CD14-positive monocyte (primary cell): ENCODE data around the gene KLF6. TPM values are rescaled to one million over a fixed set of nuclear protein-coding genes. Genes with fewer than 3 reads are reported as not detected.

ENCODE experiments used
- DNase-seq, 3 donors: peaks; one replicate each; pipeline ENCODE4 v3.0.0-alpha.2; 2011 to 2022
- H2AFZ ChIP-seq: 2 replicates; pipeline ENCODE4 v1.6.0; 2012; ENCODE audit warnings: mild to moderate bottlenecking, low read depth, low read length, inconsistent platforms; ENCODE audit not compliant: insufficient read depth, poor library complexity, severe bottlenecking
- H3K27ac ChIP-seq, 2 donors: 1 replicate in 1 of 2; 2 replicates in 1 of 2; pipeline ENCODE4 v1.5.1; 2012 to 2013; ENCODE audit warnings: low read length in 2 of 2, control low read depth in 1 of 2, inconsistent platforms in 1 of 2, low read depth in 1 of 2, mild to moderate bottlenecking in 1 of 2
- H3K27me3 ChIP-seq, 2 donors: one replicate each; pipeline versions ENCODE4 v1.6.0 to v1.6.1; 2011 to 2013; ENCODE audit warnings: low read length in 2 of 2; ENCODE audit not compliant: control insufficient read depth in 2 of 2, insufficient read depth in 2 of 2
- H3K36me3 ChIP-seq, 2 donors: replicated peaks in 1 of 2; 1 replicate in 1 of 2; 2 replicates in 1 of 2; pipeline versions ENCODE4 v1.5.1 to v1.6.1; 2012 to 2013; ENCODE audit warnings: low read length in 2 of 2, control low read depth in 1 of 2, inconsistent platforms in 1 of 2, mild to moderate bottlenecking in 1 of 2; ENCODE audit not compliant: insufficient read depth in 2 of 2, control insufficient read depth in 1 of 2
- H3K4me1 ChIP-seq, 2 donors: 1 replicate in 1 of 2; 2 replicates in 1 of 2; pipeline versions ENCODE4 v1.5.1 to v1.6.1; 2012 to 2013; ENCODE audit warnings: low read length in 2 of 2, control low read depth in 1 of 2, inconsistent platforms in 1 of 2, mild to moderate bottlenecking in 1 of 2, moderate library complexity in 1 of 2; ENCODE audit not compliant: insufficient read depth in 2 of 2, control insufficient read depth in 1 of 2
- H3K4me2 ChIP-seq: replicated peaks from 2 replicates; pipeline ENCODE3; 2012; ENCODE audit warnings: low read length, moderate library complexity, mild to moderate bottlenecking; ENCODE audit not compliant: poor library complexity, severe bottlenecking; ENCODE audit errors: extremely low read depth
- H3K4me3 ChIP-seq, 3 experiments: fragments of 200-600 bp in 1 of 3; sonication (generic) in 1 of 3; replicated peaks in 1 of 3; 1 replicate in 2 of 3; 2 replicates in 1 of 3; pipeline ENCODE4 v1.5.1; 2011 to 2013; ENCODE audit warnings: low read length in 3 of 3, mild to moderate bottlenecking in 3 of 3, control low read depth in 2 of 3, low read depth in 2 of 3, inconsistent platforms in 1 of 3, moderate library complexity in 1 of 3
- H3K79me2 ChIP-seq: 2 replicates; pipeline ENCODE4 v1.6.0; 2012; ENCODE audit warnings: mild to moderate bottlenecking, control low read depth, inconsistent platforms, low read length, moderate library complexity; ENCODE audit not compliant: insufficient read depth
- H3K9ac ChIP-seq: 2 replicates; pipeline ENCODE4 v1.6.0; 2017; ENCODE audit warnings: low read length, mild to moderate bottlenecking; ENCODE audit not compliant: insufficient read depth, poor library complexity, severe bottlenecking
- H3K9me3 ChIP-seq, 2 donors: replicated peaks in 1 of 2; 1 replicate in 1 of 2; 2 replicates in 1 of 2; pipeline versions ENCODE4 v1.5.1 to v1.6.1; 2012 to 2013; ENCODE audit warnings: low read length in 2 of 2, control low read depth in 1 of 2; ENCODE audit not compliant: control insufficient read depth in 1 of 2, insufficient read depth in 1 of 2
- H4K20me1 ChIP-seq: 2 replicates; pipeline ENCODE4 v1.6.0; 2012; ENCODE audit warnings: mild to moderate bottlenecking, low read length, control low read depth, moderate library complexity; ENCODE audit not compliant: insufficient read depth
- H3K27ac Mint-ChIP-seq, 7 donors: one replicate each; pipeline ENCODE4 v1.8.0; 2020; ENCODE audit warnings: mild to moderate bottlenecking in 7 of 7, mixed read lengths in 7 of 7, moderate library complexity in 6 of 7, inconsistent platforms in 2 of 7
- H3K27me3 Mint-ChIP-seq, 3 donors: one replicate each; pipeline ENCODE4 v1.8.0; 2021 to 2022; ENCODE audit warnings: low read depth in 3 of 3, mild to moderate bottlenecking in 3 of 3, mixed read lengths in 3 of 3, moderate library complexity in 3 of 3, inconsistent platforms in 1 of 3
- H3K36me3 Mint-ChIP-seq, 2 donors: one replicate each; pipeline ENCODE4 v1.8.0; 2020; ENCODE audit warnings: mixed read lengths in 2 of 2, inconsistent platforms in 1 of 2, mild to moderate bottlenecking in 1 of 2
- H3K4me1 Mint-ChIP-seq: one replicate; pipeline ENCODE4 v1.8.0; 2020; ENCODE audit warnings: mild to moderate bottlenecking, mixed read lengths
- H3K4me3 Mint-ChIP-seq, 2 donors: one replicate each; pipeline ENCODE4 v1.8.0; 2020; ENCODE audit warnings: mild to moderate bottlenecking in 2 of 2, mixed read lengths in 2 of 2, moderate library complexity in 1 of 2
- H3K9me3 Mint-ChIP-seq, 7 donors: one replicate each; pipeline ENCODE4 v1.8.0; 2020 to 2022; ENCODE audit warnings: mixed read lengths in 7 of 7, mild to moderate bottlenecking in 6 of 7, moderate library complexity in 6 of 7, inconsistent platforms in 2 of 7
- whole genome bisulfite sequencing: methylation state at CpG from one replicate; pipeline ENCODE4 v1.1.5; 2013; ENCODE audit warnings: missing lambda C conversion rate; ENCODE audit not compliant: insufficient coverage; 5-methylcytosine and 5-hydroxymethylcytosine counted together
- intact Hi-C, 2 donors: fragments of 100-400 bp; cut with micrococcal nuclease; formaldehyde crosslinking; loops; one replicate each; pipeline versions ENCODE4 v1.15.0 to v1.15.1; 2023
- polyA plus RNA-seq, 3 donors: library from polyadenylated mRNA; depleted of rRNA in 1 of 3; unstranded in 2 of 3; stranded (reverse) in 1 of 3; fragments of 300-500 nt in 2 of 3; fragments of >200 nt in 1 of 3; fragmentation: Illumina TruSeq in 2 of 3; gene quantifications; 1 replicate in 2 of 3; 2 replicates in 1 of 3; pipeline ENCODE4 v1.2.3, GENCODE V29; 2012 to 2021
- TF ChIP-seq, protein P1 (sequence below): fragments of 200-600 bp; IDR thresholded peaks from one replicate; pipeline ENCODE4 v1.8.0; 2022; ENCODE audit warnings: antibody characterized with exemption, mild to moderate bottlenecking

The KLF6 gene
- polyA plus RNA-seq, 3 donors: 436 to 510 (median 499) TPM

DNA sequence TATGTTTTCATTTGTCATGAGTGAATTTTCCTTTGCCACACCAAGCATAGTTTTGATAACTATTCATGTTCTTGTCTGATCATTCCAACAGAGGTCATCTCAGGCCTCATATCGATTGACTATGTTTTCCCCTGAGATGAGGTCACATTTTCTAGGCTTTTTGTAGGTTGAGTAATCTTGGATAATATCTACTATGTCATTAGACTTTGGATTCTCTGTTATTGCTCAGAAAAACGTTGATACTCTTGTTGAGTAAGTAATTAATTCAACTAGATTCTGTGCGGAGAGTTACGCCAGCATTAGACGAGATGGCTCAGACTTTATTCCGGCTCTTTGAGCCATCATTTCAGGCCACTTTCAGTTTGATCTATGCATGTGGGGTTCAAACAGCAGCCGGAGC, 57.7 kb downstream of the KLF6 start:
- intact Hi-C loops: no loop called here
- peaks cover 0 to 10% (median 3%) of the 10 kb centered on the region in 7 donors for H3K9me3 Mint-ChIP-seq
- no peak overlapping the region for H3K27ac Mint-ChIP-seq
- H3K36me3 ChIP-seq: no peaks in the 10 kb centered on the region
- no peak overlapping the region for H3K4me2 ChIP-seq
- WGBS: 92% methylated on average over 5 of the region's 7 CpGs
- no peaks in the 10 kb centered on the region for H3K9me3 ChIP-seq
- H3K36me3 Mint-ChIP-seq: peaks cover 0 to 4% of the 10 kb centered on the region in 2 donors
- H3K4me3 ChIP-seq: no peak overlapping the region
- H3K9ac ChIP-seq: no peak overlapping the region
- H3K79me2 ChIP-seq: no peaks in the 10 kb centered on the region
- no peaks in the 10 kb centered on the region for H3K27me3 ChIP-seq
- DNase-seq: no peak
- H3K4me3 Mint-ChIP-seq: no peak overlapping the region
- no peaks in the 10 kb centered on the region for H4K20me1 ChIP-seq
- TF ChIP-seq, protein P1, sequence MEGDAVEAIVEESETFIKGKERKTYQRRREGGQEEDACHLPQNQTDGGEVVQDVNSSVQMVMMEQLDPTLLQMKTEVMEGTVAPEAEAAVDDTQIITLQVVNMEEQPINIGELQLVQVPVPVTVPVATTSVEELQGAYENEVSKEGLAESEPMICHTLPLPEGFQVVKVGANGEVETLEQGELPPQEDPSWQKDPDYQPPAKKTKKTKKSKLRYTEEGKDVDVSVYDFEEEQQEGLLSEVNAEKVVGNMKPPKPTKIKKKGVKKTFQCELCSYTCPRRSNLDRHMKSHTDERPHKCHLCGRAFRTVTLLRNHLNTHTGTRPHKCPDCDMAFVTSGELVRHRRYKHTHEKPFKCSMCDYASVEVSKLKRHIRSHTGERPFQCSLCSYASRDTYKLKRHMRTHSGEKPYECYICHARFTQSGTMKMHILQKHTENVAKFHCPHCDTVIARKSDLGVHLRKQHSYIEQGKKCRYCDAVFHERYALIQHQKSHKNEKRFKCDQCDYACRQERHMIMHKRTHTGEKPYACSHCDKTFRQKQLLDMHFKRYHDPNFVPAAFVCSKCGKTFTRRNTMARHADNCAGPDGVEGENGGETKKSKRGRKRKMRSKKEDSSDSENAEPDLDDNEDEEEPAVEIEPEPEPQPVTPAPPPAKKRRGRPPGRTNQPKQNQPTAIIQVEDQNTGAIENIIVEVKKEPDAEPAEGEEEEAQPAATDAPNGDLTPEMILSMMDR: no peak
- no peak overlapping the region for H3K27ac ChIP-seq
- peaks cover 0 to 1% (median 0%) of the 10 kb centered on the region in 3 donors for H3K27me3 Mint-ChIP-seq
- H3K4me1 ChIP-seq: peaks cover 3 to 21% of the 10 kb centered on the region in 2 donors
- peaks cover 14% of the 10 kb centered on the region for H3K4me1 Mint-ChIP-seq
- H2AFZ ChIP-seq: no peak overlapping the region
